GM06990 (cell line): Measurements from ENCODE around the gene EIF4ENIF1.

Experiments used
- DNase-seq: peaks from one replicate; pipeline ENCODE4 v3.0.0-alpha.2; 2011; ENCODE audit not compliant: insufficient read length; ENCODE audit errors: extremely low read depth
- H3K27me3 ChIP-seq: replicated peaks from 2 replicates; pipeline ENCODE4 v1.6.0; 2011; ENCODE audit warnings: low read length; ENCODE audit not compliant: control insufficient read depth, insufficient read depth
- H3K36me3 ChIP-seq: 2 replicates; pipeline ENCODE4 v1.5.1; 2011; ENCODE audit warnings: low read length; ENCODE audit not compliant: control insufficient read depth, insufficient read depth
- H3K4me3 ChIP-seq: replicated peaks from 2 replicates; pipeline ENCODE4 v1.5.1; 2011; ENCODE audit warnings: low read depth, mild to moderate bottlenecking, control low read depth, low read length
- CTCF ChIP-seq: IDR thresholded peaks from 2 replicates; pipeline ENCODE4 v1.5.1; 2011; ENCODE audit warnings: low read length, control low read depth, mild to moderate bottlenecking, inconsistent platforms; ENCODE audit not compliant: insufficient read depth, poor library complexity, severe bottlenecking

Gene EIF4ENIF1

DNA sequence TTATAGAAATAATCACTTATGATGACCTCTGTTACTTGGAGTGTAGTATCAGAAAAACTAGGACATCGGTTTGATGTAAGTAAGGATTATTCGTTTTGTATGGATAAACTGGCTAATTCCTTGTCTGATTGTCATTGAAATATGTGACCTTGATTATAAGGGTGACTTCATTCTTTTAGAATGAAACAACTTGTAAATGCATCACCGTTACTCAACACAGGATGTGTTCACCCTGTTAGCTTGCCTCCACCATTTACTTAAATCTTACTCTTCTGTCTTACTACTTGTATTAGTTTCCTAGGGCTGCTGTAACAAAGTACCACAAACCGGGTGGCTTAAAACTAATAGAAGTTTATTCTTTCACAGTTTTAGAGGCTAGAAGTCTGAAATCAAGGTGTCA, 14.6 kb upstream of the EIF4ENIF1 start:
- TF ChIP-seq CTCF = no peak
- H3K27me3 ChIP-seq = no peaks in the 10 kb centered on the region
- DNase-seq = no peak
- H3K4me3 ChIP-seq = no peak overlapping the region
- peaks cover 3% of the 10 kb centered on the region for H3K36me3 ChIP-seq

GRCh38 chr22:31503211-31503964, 13.7 kb upstream of the EIF4ENIF1 start:
- no peak for TF ChIP-seq CTCF
- Histone ChIP-seq H3K27me3 (no peaks in the 10 kb centered on the region), H3K36me3 (peaks cover 2% of the 10 kb centered on the region), H3K4me3 (no peak overlapping the region)
- DNase-seq = no peak

- Histone ChIP-seq H3K36me3 (peaks cover 2% of the 10 kb centered on the region), H3K4me3 (no peak overlapping the region), H3K27me3 (no peaks in the 10 kb centered on the region)
- TF ChIP-seq CTCF = no peak
- DNase-seq = no peak
These were observed 12.1 kb upstream of the EIF4ENIF1 start for GRCh38 chr22:31501738-31502137.

DNA sequence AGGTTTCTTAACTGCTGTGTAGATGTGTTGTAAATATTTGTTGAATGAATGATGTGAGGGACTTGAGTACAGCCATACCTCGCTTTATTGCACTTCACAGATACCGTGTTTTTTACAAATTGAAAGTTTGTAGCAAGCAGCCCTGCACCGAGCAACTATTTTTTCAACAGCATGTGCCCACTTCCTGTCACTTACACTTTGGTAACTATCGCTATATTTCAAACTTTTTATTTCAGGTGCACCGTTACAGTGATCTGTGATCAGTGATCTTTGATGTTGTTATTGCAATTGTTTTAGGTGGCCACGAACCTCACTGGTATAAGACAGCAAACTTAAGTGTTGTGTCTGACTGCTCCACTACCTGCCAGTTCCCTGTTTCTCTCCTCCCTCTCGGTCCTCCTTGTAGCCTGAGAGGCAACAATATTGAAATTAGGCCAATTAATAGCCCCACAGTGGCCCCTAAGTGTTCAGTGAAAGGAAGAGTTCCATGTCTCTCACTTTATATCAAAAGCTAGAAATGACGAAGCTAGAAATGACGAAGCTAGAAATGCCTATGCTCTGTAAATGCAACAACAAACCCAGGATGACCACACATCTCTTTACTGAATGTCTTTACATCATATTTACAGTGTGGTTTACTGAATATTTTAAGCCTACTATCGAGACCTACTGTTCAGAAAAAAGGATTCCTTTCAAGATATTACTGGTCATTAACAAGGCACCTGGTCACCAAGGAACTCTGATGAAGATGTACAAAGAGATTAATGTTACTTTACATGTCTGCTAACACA, 7.7 kb upstream of the EIF4ENIF1 start:
- peaks cover 2% of the 10 kb centered on the region for H3K36me3 ChIP-seq
- peak overlapping the region; percentile 94 for H3K4me3 ChIP-seq
- no peak for DNase-seq
- TF ChIP-seq CTCF = no peak
- no peaks in the 10 kb centered on the region for H3K27me3 ChIP-seq

- H3K36me3 ChIP-seq = peaks cover 2% of the 10 kb centered on the region
- peak overlapping the region; percentile 94 for H3K4me3 ChIP-seq
- TF ChIP-seq CTCF = no peak
- no peak for DNase-seq
- H3K27me3 ChIP-seq = no peaks in the 10 kb centered on the region
These were observed 7.1 kb upstream of the EIF4ENIF1 start for GRCh38 chr22:31496735-31497146.
